Ascending aorta (tissue), 2 donors: Measurements from ENCODE around the gene SP140L. TPM values are rescaled to one million over a fixed set of nuclear protein-coding genes. Genes with fewer than 3 reads are reported as not detected.

Experiments
- DNase-seq, 2 donors: peaks; one replicate each; pipeline ENCODE4 v3.0.0-alpha.2; 2019; ENCODE audit warnings: low spot score in 2 of 2
- H3K27ac ChIP-seq, 2 donors: fragments of 200-600 bp; sonication (generic); one replicate each; pipeline ENCODE4 v1.5.1; 2016 to 2017; ENCODE audit warnings: mild to moderate bottlenecking in 1 of 2
- H3K27me3 ChIP-seq: fragments of 200-600 bp; sonication (generic); one replicate; pipeline ENCODE4 v1.5.1; 2017
- H3K36me3 ChIP-seq, 2 donors: fragments of 200-600 bp; sonication (generic); one replicate each; pipeline ENCODE4 v1.5.1; 2016
- H3K4me1 ChIP-seq, 2 donors: fragments of 200-600 bp; sonication (generic); one replicate each; pipeline ENCODE4 v1.5.1; 2016 to 2017; ENCODE audit warnings: mild to moderate bottlenecking in 1 of 2
- H3K4me3 ChIP-seq, 2 donors: fragments of 200-600 bp; sonication (generic); one replicate each; pipeline ENCODE4 v1.5.1; 2016 to 2017; ENCODE audit warnings: mild to moderate bottlenecking in 1 of 2
- H3K9me3 ChIP-seq, 2 donors: fragments of 200-600 bp; sonication (generic); one replicate each; pipeline ENCODE4 v1.5.1; 2016
- CTCF ChIP-seq, 3 experiments: fragments of 200-600 bp in 2 of 3; fragments of 450-650 bp in 1 of 3; sonication (generic) in 2 of 3; IDR thresholded peaks; one replicate each; pipeline ENCODE4 v1.5.1; 2016 to 2019; ENCODE audit warnings: antibody characterized with exemption in 3 of 3, mild to moderate bottlenecking in 1 of 3, moderate library complexity in 1 of 3
- intact Hi-C: fragments of 100-400 bp; cut with DNase I; formaldehyde crosslinking; loops from one replicate; pipeline ENCODE4 v1.15.1; 2023
- total RNA-seq: library from RNA; depleted of rRNA; stranded (reverse); fragments of >200 nt; gene quantifications from one replicate; pipeline ENCODE4 v1.1.0, GENCODE V29; 2016

The SP140L gene
- total RNA-seq, 1 donor from 2014 or later: 4.0 TPM

- no peak overlapping the region for H3K27ac ChIP-seq
- no peak overlapping the region for H3K4me3 ChIP-seq
- no peaks in the 10 kb centered on the region for H3K9me3 ChIP-seq
- no peak for DNase-seq
- no peak for TF ChIP-seq CTCF (IDR thresholded peaks at IDR 0.05)
- H3K4me1 ChIP-seq: no peaks in the 10 kb centered on the region
- intact Hi-C loops: no loop called here
- H3K27me3 ChIP-seq: no peaks in the 10 kb centered on the region
- H3K36me3 ChIP-seq: no peaks in the 10 kb centered on the region
Observed at GRCh38 chr2:230312638-230313037, 14.4 kb upstream of the SP140L start.

GRCh38 chr2:230317366-230317765 is 9.6 kb upstream of the SP140L start:
- Histone ChIP-seq H3K27me3 (no peaks in the 10 kb centered on the region), H3K27ac (no peak overlapping the region), H3K9me3 (peaks cover 0 to under 1% of the 10 kb centered on the region in 2 donors), H3K4me1 (no peaks in the 10 kb centered on the region), H3K36me3 (no peaks in the 10 kb centered on the region), H3K4me3 (no peak overlapping the region)
- no peak for TF ChIP-seq CTCF (IDR thresholded peaks at IDR 0.05)
- intact Hi-C loops: no loop called here
- DNase-seq: no peak

- intact Hi-C loops: no loop called here
- peaks cover 0 to 6% of the 10 kb centered on the region in 2 donors for H3K9me3 ChIP-seq
- H3K27me3 ChIP-seq: no peaks in the 10 kb centered on the region
- no peaks in the 10 kb centered on the region for H3K36me3 ChIP-seq
- DNase-seq: no peak
- TF ChIP-seq CTCF (IDR thresholded peaks at IDR 0.05): no peak
- H3K27ac ChIP-seq: no peak overlapping the region
- no peak overlapping the region for H3K4me3 ChIP-seq
- H3K4me1 ChIP-seq: no peaks in the 10 kb centered on the region
Observed at GRCh38 chr2:230318190-230319121, 8.5 kb upstream of the SP140L start.

- H3K4me1 ChIP-seq: no peaks in the 10 kb centered on the region
- TF ChIP-seq CTCF (IDR thresholded peaks at IDR 0.05): no peak
- intact Hi-C loops: no loop called here
- H3K27ac ChIP-seq: no peak overlapping the region
- no peak overlapping the region for H3K4me3 ChIP-seq
- H3K36me3 ChIP-seq: no peaks in the 10 kb centered on the region
- no peak for DNase-seq
- H3K27me3 ChIP-seq: no peaks in the 10 kb centered on the region
- H3K9me3 ChIP-seq: peaks cover 0 to 6% of the 10 kb centered on the region in 2 donors
Observed at GRCh38 chr2:230319211-230319862, 7.7 kb upstream of the SP140L start.

GRCh38 chr2:230321031-230321430 is 6.0 kb upstream of the SP140L start:
- intact Hi-C loops: no loop called here
- peaks cover 0 to 6% of the 10 kb centered on the region in 2 donors for H3K9me3 ChIP-seq
- no peak overlapping the region for H3K4me3 ChIP-seq
- no peak overlapping the region for H3K27ac ChIP-seq
- no peaks in the 10 kb centered on the region for H3K27me3 ChIP-seq
- H3K4me1 ChIP-seq: no peaks in the 10 kb centered on the region
- H3K36me3 ChIP-seq: no peaks in the 10 kb centered on the region
- no peak for DNase-seq
- TF ChIP-seq CTCF (IDR thresholded peaks at IDR 0.05): no peak
